ENCODE data around the gene SPSB1.

DNA sequence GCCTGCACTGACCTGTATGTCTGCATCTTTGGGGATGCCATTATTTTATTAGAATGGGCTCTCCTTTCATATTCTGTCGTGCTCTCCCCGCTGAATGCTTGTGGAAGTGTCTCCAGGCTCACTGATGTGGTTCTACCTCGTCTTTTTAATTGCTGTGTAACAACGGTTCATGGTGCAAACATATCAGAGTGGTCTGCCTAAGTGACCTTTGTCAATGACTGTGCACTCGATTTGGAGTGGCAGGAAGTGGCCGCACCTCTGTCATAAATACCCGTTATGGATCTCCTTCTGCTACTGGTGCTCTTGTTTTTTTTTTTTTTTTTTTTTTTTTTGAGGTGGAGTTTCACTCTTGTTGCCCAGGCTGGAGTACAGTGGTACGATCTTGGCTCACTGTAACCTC, 38.3 kb downstream of the SPSB1 start:
- TF ChIP-seq, protein P1, sequence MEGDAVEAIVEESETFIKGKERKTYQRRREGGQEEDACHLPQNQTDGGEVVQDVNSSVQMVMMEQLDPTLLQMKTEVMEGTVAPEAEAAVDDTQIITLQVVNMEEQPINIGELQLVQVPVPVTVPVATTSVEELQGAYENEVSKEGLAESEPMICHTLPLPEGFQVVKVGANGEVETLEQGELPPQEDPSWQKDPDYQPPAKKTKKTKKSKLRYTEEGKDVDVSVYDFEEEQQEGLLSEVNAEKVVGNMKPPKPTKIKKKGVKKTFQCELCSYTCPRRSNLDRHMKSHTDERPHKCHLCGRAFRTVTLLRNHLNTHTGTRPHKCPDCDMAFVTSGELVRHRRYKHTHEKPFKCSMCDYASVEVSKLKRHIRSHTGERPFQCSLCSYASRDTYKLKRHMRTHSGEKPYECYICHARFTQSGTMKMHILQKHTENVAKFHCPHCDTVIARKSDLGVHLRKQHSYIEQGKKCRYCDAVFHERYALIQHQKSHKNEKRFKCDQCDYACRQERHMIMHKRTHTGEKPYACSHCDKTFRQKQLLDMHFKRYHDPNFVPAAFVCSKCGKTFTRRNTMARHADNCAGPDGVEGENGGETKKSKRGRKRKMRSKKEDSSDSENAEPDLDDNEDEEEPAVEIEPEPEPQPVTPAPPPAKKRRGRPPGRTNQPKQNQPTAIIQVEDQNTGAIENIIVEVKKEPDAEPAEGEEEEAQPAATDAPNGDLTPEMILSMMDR (IDR thresholded peaks at IDR 0.05) = no peak
- peak in 2 of 3 donors; percentile 55 to 69 for TF ChIP-seq POLR2AphosphoS5 (IDR thresholded peaks at IDR 0.05)
- peak; percentile 28 for TF ChIP-seq POLR2A (IDR thresholded peaks at IDR 0.05)
- no peak for TF ChIP-seq EP300 (IDR thresholded peaks at IDR 0.05; ENCODE audit: low read depth)
